Stimulated activated CD8-positive, alpha-beta memory T cell treated with anti-CD3 and anti-CD28 coated beads, Interleukin-15, amount 100 ng/mL, for 48 hours (primary cell): ENCODE data around the gene TGFB1I1.
"Not testable (repeated sequence)": the region's sequence is repeated elsewhere in the genome, so short reads cannot be mapped to it uniquely, and the experiment has no call there.

ENCODE experiments used
- DNase-seq, 2 donors: peaks; one replicate each; pipeline ENCODE4 v3.0.0-alpha.2; 2020; ENCODE audit warnings: low read depth in 2 of 2

TGFB1I1 gene

DNA sequence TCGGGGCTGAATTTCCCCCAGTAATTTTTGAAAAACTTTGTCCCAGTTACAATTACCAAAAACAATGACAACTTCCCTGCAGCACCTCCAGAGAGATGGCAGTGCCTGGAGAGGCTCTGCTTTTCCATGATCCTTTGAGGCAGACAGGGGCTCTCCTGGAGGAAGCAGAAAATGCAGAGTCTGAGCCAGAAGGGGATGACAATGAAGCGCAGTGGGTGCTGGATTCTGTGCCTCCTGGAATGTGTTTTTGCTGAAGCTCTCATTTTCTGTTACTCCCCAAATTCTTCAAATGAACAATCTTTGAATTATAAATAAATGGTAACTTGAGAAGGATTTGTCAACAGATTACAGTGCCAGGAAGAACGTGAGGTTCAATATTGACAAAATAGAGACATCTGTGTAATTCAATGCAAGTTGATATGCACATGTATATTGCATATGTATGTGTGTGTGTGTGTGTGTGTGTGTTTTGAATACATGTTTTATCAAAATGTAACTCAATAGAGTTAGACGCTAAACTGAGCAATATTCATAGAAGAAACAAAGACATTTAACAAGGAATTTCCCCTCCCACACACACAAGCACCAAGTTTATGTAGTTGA, 45.9 kb downstream of the TGFB1I1 start:
- no peak for DNase-seq

DNA sequence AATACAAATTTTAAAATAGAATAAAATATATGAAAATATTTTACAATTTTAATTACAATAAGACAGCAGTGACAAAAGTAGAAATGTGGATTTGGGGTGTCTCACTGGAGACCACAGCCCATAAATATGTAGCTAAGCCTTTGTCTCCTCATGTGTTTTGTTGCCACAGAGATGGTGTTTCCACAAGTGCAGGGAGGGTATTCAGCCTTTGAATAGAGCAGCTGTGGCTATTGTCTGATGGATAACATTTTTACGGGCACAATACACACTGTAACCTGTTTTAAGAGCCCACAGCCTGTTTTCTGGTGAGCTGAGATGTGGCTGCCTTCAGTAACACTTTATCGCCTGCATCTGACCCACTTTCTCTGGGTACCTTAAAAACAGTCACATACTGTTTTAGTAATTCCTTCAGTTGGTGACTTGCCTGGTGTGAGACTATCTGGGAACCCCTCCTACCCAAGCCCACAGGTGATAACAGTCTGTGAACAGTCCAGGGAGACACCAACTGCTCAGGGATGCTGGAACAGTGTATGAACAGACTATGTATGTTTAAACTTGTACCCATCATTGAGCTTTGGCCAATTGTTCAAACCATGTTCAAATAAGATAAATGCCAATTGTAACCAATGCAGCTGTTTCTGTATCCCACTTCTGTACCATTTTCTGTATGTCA, 47.9 kb downstream of the TGFB1I1 start:
- DNase-seq = no peak

DNA sequence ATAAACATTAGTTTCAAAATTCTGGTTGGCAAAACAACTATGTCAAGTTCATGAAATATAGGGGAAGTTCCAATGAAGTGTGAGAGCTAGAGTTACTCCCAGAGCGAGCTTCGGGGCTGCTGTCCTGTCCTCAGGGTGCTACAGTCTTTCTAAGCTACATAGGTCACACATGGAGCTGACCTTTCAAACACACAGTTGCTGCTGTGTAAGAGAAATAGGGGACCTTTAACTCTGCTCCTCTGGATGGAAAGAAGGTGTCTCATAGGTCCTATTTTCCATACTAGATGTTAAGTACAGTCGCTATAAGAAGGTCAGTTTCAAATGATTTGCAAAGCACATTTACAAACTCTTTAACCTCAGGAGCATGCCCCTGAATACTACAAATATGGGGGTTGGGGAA, 49.4 kb downstream of the TGFB1I1 start:
- DNase-seq = no peak

DNA sequence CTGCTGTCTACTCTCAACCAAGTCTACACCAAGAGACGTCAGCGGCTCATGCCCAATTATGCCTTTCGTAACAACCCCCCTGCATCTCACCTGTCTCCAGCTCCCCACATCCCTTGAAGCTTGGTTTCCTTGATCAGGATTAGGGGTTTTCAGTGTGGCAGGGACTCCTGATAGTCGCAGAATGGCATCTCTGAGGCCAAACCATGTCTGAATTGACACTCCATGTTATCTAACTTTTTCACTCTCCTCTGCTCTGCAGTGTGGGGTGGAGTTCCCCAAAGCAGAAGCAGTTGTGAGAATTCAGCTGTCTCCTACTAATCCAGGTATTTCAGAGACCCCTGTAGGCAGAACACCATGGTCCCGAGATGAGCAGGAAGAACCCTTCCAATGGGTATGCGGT, 50.1 kb downstream of the TGFB1I1 start:
- DNase-seq = no peak

DNA sequence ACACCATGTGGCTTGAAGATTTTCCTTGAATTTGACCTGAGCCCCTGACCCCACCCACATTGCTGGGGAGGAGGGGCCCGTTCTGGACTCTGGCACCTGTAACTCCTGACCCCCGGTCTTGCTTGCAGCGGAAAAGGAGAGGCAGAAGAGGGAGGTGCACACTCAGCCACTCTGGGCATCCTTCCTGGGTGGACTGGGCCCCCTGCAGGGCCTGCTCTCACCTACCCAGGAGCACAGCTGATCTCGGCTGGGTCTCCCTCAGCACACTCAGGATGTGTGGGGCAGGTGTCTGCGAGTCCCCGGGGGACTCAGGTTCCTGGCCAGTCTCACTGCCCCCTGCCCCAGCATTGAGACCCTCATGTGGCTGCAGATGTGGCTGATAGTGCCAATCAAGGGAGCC, 51.8 kb downstream of the TGFB1I1 start:
- not testable (repeated sequence) for DNase-seq

DNA sequence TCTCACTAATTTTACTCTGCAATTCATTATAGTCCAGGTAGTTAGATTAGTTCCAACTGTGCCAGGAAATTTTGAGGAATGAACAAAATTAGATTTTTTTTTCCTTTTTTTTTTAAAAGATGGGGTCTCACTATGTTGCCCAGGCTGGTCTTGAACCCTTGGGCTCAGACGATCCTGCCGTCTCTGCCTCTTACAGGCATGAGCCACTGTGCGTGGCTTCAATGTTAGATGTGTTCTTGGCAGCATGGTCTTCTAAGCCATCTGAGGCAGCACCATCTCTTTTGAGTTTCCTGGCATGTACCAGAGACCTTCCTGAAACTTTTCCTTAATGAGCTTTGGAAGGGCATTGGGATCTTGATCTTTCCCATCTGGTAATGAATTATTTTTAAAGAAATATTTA, 53.2 kb downstream of the TGFB1I1 start:
- no peak for DNase-seq
